ENCODE measurements around the gene COL12A1.

COL12A1 gene

DNA sequence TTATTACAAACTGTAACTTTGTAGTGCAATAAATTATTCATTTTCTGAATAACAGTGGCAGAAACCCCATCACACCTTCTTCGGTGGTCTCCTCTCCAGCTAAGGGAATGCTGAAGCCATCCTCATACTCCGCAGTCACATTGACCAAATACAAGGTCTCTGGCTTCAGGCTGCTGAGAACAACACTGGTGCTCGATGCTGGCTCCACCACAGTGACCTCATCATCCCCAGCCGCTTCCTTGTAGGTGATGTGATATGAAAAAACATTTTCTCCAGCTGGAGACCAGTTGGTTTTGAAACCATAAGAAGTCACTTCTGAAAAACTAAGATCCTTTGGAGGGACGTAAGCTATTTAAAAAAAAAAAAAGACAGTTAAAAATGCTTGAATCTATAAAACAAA lies 25.0 kb downstream of the COL12A1 start:
- DNase-seq (ENCODE audit: low read depth, low spot score), result no peak

DNA sequence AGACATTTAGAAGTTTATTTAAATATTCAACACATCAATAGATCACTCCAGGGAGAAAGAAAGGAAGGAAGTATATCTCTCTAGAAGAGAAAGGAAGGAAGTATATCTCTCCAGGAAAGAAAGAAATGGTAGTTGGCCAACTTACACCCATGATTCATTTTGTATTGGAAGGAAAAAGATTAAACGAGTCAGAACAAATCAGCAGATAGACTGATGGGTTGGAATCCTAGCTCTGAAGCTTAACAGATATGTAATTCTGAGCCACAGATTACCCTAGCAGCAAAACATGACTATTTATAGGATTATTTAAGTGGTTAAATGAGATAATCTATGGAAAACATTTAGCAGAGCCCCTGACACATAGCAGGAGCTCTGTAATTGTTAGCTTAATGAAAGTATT lies 27.1 kb downstream of the COL12A1 start:
- no peak for DNase-seq (ENCODE audit: low read depth, low spot score)

DNA sequence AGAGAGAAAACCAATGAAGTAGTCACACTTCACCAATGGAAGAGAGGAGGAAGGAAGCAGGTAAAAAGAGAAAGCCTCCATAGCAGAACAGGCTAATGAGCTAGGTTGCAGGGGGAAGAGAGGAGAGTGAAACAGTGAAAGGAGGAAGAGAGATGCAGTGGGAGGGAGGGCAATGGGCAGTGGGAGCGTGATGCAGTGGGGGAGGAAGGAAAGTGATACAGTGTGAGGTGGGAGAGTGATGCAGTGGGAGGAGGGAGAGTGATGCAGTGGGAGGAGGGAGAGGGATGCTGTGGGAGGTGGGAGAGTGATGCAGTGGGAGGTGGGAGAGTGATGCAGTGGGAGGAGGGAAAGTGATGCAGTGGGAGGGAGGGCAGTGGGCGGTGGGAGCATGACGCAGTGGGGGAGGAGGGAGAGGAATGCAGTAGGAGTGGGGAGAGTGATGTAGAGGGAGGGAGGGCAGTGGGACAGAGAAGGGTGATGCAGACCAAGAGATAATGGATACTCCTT lies 29.7 kb downstream of the COL12A1 start:
- no peak for DNase-seq (ENCODE audit: low read depth, low spot score)

DNA sequence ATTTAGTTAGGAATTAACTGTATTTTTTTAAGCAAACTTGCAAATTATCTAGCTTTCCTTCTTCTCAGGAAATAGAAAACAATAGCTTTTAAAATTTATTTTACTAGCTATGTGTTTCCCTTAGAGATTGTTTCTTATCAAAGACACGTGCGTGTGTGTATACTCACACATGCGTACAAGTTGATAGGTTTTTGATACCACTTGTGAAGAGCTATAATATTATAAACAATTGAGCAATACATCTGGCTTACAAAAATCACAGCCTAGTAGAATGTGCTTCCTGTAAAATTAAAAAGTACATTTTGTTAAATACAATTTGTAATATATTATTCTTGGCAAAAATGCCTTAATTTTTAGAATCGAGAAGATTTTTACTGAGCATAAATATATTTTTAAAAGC lies 33.9 kb downstream of the COL12A1 start:
- no peak for DNase-seq (ENCODE audit: low read depth, low spot score)

DNA sequence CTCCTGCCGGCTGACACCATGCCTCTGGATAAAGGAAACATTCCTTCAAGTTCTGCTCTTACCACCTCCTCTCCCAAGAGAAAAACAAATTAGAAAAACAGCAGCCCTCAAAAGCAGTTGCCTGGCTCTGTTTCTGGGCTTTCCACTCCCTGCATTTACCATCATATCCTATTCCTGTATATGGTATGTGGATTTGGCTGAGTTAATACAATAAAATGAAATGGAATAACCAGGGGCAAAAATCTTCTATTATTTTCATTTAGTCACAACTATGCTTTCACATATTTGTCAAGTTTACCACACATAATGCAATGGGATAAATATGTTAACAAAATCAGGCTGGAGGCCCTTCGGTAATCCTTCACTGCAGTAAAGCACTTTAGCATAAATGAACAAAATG lies 34.3 kb downstream of the COL12A1 start:
- DNase-seq (ENCODE audit: low read depth, low spot score), result no peak

DNA sequence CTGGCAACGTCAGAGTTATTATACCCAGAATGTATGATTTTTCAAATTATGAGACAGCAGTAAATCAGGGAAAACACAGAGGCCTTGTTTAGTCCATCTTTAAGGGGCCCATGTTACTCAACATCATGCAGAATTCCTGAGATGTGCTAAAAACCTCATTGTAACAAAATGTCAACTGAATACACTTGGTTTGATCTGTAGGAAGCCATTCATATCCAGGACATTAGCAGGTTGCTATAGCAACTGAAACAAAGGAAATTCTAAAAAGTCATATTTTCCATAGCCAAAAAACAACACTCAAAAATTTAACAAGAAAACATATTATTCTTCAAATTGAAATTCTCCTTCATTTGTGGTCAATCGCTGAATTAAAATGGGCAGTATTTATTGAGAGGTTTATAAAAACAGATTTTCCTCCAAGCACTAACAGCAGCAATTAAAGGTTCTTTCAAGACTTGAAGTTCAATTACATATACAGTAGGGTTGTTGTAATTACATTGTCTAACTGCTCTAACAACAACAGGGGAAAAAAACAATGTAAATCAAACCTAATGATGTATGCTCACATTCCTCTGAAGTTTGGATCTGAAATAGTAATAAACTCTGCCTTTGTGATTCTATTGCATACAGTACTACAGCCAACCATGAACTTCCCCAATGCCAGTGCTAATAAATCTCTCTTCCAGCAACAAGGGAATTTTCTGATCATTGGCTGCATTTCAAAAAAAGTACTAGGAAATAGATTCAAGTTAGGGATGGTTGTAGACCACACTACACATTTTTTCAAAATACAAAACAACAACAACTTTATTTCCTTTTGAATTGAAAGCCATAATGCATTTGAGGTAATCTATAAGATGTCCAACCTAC lies 34.9 kb downstream of the COL12A1 start:
- no peak for DNase-seq (ENCODE audit: low read depth, low spot score)

DNA sequence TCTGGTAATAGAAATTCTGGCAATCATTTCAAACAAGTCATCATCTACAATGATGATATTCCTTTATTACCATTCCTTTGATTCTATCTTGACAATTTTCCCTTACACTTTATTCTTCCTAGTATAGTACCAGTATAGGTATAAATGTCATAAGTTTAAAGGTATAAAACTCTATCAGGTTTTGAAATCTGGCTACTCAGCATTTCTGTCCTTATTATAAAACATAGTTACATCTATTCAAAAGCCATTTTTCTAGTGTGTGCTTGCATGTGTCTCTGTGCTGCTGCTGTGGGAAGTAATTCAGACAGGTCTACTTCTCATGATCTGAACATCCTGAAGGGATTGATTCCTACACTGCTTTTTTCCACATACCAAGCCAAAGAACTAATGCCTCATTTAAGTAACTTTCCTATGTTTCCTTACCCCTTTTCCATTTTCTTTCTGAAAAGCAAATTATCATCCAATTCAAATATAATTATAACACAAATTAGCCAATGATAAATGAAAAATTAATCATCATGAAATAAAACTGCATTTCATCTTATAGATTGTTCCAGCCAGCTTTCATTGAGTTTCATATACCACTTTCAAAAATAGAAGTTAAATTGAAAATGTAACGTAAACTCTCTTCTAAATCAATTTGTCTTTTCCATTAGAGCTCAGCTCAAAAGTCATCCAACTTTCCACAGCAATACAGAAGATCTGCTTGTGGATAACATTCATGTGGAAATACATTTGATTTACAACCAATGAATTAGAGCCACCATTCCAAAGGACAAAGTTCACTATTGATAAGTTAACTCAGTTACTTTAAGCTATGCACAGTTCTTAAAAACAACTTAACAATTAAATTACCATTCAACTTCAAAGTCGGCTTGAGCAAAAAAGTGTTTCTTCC lies 35.9 kb downstream of the COL12A1 start:
- no peak for DNase-seq (ENCODE audit: low read depth, low spot score)

DNA sequence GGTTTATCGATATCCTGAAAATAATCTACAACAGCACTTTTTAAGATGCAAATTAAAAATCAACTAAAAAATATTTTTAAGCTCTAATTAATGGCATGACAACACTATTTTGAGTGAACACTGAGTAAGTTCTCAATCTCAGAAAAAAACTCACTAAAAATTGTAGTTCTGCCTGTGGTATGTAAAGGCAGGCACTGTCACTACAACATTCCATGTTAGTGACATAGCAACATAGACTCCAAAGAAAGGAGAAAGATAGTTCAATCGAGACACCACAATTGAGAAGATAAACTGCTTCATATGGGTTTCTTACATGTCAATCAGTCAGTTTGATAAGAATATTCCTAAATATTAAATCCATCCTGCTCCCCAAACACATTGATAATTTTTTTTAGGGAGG lies 38.0 kb downstream of the COL12A1 start:
- no peak for DNase-seq (ENCODE audit: low read depth, low spot score)

DNA sequence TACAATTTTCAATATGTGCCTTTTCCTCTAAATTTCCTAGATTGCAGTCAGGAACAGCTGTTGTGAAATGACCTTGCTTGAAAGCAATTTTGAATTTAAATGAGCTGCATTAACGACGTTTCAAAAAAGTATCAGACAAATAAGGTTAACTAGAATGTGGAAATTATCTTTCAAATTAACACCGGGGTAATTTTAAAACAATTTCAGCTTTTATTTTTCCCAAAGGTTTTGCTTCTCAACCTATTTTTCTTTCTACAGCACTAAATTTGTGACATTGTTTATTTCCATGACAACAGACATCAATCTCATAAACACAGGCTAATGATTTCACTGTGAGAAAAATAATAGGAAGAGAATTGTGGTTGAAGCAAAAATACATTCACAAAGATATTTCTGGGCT lies 38.5 kb downstream of the COL12A1 start:
- no peak for DNase-seq (ENCODE audit: low read depth, low spot score)

DNA sequence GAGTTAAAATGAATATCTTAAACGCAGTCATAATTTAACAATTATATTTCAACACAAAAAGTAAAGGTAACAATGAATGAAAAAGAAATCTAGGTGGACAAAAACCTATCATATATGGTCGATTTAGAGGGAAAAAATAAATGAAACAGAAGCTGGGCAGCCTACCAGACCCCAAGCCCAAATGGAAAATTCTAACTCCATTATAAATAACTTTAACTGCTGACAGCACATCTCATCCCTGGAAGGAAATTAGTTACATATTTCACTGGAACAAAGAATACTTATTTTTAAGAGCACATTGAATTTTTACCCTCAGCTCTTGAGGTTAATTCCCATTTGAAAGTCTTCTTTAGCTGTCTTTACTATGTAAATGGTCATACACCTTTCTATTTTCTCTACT lies 39.1 kb downstream of the COL12A1 start:
- no peak for DNase-seq (ENCODE audit: low read depth, low spot score)

DNA sequence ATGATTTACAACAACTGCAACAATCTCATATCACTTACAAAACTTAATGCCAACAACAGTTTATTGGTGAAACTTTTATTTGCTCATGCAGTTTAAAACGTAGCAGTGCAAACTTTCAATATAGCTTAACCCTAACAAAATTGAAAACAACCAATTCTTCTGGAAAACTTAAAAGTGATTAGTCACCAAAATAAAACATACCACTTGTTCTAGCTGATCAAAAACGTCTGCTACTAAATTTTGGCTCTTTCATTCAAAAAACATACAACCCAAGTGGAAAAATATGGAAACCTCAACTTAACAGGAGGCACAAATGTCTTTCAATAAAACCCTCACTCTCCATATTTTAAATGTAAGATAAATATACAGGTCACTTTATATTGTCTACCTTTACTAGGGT lies 39.6 kb downstream of the COL12A1 start:
- DNase-seq (ENCODE audit: low read depth, low spot score), result no peak

DNA sequence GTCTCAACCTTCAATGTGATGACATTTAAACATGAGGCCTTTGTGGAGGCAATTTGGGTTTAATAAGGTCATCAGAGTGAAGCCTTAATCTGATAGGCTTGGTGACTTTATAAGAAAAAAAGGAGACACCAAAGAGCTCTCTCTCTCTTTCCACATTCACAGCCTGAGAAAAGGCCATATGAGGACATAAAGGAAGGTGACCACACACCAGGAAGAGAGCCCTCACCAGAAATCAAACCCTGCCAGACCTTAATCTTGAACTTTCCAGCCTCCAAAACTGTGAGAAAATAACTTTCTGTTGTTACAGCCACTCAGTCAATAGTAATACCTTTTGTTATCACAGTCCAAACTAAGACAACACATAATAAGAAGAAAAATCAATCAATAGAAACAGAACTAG lies 47.7 kb downstream of the COL12A1 start:
- DNase-seq (ENCODE audit: low read depth, low spot score), result no peak

DNA sequence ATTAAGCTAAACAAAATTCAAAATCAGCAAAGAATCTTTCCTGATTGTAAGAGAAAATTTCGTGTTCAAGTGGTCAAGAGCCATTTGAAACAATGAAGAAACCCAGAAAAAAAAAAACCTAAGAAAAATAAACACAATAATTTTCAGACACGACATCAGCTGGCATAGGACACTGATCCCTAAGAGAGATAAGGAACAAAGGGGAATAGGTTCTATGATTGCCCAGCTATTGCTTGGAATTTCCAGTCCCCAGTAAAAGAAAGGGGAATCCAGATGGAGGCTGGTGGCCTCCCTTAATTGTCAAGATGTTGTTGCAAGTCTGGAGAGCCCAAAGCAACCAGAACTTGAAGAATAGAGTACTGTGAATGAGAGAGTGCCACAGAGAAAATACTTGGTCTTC lies 48.5 kb downstream of the COL12A1 start:
- DNase-seq (ENCODE audit: low read depth, low spot score), result no peak

DNA sequence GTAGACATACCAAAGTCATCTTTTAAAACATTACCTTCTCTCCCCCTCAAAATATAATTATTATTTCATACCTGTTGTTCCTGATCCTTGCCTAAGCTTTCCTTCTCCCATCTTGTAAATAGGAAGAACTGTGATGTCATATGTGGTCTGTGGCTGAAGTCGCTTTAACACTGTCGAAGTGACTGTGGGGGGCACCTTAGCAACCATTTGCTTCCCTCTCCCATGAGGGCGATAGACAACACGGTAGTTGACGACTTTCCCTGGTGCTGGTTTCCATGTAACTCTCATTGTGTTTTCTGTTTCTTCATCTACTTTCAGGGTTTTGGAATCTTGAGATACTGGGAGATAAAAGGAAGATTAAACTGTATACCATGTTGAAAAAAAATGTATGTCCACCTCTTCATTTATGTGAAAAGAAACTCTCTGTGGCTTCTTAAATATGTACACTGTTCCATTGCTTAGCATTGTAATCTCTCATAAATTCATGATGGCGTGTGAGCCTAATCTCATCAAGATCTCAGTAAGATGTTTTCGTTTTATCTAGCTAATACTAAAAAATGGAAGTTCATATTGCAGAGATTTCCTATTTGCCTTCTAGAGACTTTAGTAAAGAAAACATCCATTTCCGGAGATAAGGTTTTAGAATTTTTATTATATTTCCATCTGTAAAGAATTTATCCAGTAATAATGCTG lies 49.5 kb downstream of the COL12A1 start:
- no peak for DNase-seq (ENCODE audit: low read depth, low spot score)

DNA sequence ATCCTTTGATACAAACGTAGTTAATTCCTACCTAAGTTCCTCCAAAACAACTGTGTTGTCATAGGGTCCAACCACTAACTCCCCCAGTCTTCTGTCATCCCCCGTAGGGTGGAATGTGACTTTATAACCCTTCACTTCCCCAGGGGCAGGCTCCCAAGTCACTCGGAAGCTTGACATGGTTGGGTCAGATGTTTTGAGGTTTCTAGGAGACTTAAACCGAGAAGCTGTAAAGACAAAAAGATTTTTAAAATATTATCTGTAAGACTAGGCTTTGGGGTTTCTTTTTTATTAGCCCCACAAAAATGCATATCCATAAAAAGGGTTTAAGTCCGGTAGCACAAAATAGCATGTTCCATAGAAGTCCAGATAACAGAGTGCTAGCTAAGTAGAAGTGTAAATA lies 50.2 kb downstream of the COL12A1 start:
- DNase-seq (ENCODE audit: low read depth, low spot score), result peak; percentile 3

DNA sequence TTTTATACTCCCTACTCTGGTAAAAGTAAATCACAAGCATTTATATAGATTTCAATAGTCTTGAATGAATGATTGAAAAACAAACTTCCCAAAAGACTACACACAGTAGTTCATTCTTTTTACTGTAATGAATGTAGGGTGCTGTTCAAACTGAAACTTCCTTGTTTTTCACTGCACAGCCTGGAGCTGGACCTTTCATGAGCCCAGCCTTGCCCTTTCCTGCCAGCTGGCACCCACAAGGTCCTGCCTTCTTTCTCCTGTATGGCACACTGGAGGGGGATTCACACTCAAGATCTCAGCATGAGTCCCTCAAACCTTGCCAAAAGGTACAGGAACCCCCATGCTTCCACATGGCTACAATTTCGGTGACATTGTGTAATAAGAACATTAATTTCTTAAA lies 50.9 kb downstream of the COL12A1 start:
- no peak for DNase-seq (ENCODE audit: low read depth, low spot score)

DNA sequence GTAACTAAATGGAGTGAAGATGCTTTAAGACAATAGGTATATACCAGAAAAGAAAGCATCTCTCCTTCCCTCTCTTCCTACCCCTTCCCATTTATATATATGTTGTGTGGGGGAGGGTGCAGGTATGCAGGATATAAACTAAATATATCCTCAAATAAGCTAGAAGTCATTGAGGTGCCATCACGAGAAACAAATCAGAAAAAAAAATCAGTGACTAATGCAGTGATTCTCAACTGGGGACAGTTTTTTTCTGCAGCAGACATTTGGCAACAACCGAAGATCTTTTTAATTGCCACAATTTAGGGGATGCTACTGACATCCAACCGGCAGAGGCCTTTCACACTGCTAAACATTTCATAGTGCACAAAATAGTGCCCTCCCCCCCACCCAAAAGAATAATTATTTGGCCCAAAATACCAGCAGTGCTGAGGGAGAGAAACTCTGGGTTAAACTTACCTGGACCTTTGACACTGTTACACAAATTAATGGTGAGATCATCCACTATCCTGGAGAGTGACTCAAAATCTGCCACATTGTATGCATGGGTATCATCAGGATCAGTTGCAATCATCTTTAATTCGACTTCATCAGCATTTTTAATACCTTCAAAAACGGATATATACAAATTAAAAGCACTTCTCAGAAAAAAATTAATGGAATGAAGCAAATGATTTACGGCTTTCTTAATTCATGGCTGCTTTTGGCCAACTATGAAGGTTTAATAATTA lies 55.0 kb downstream of the COL12A1 start:
- no peak for DNase-seq (ENCODE audit: low read depth, low spot score)

DNA sequence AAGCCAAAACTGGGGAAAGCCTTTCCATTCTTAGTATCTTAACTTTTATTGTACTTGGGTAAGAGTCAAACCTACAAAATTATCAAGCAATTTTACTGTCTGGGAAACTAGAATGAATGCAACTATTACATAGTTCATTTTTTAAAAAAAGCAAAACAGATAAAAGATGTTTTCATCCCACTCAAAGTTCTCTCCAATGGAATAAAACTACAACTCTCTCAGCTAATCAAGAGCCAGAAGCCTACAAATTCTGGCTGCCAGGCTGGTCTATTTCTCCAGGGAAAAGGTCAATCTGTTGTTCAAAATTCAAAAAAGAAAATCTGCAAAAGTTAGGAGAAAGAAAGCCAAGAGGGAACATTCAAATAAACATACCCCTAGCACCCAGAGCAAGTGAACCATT lies 56.2 kb downstream of the COL12A1 start:
- DNase-seq (ENCODE audit: low read depth, low spot score), result no peak

DNA sequence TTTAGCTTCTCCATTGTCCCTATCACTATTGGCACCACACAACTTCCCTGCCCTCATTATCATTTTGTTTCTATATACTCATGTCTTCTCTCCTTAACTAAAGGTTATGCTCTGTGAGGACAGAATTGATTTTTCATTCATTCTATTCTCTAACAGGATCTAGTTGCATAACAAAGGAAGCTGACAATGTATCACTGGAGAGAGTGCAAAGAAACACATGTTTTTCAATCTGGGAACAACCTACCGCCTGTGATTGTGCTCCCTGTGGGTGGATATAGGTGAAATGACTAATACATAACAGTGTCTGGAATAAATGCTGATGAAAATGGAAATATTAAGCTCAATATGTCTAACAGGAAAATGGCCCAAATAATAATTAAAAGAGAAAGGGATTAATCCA lies 56.6 kb downstream of the COL12A1 start:
- no peak for DNase-seq (ENCODE audit: low read depth, low spot score)

DNA sequence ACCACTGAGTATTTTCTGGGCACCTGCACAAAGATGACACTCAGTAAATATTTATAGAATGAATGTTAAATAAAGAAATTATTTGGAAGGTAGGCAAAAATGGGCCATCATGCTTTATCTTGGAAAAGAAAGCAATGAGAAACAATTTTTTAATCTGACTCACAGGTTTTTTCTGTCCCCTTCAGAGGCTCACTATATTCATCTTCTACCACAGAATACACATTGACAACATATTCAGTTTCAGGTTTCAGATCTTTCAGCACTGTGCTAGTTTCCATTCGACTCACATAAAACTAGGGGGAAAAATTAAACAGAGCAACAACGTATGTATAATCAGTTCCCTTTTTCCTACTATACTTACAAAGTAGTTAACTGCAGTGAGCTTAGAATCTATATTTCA lies 58.3 kb downstream of the COL12A1 start:
- DNase-seq (ENCODE audit: low read depth, low spot score), result no peak

DNA sequence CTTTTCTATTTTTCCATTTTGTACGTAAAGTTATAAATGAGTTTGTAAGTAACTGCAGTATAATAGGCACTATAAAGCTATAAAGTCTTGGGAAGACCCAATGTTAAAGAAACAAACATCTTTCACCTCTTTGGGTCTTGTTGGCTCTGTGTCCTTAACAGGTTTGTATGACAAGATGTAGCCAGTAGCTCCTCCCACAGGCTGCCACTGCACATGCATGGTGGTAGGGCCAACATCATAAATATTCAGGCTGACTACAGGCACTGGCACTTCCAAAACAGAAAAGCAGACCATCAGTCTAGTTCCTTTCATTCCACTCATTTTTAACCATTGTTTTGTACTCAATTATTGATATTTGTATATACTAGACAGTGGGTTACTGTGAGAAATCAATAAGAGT lies 59.9 kb downstream of the COL12A1 start:
- no peak for DNase-seq (ENCODE audit: low read depth, low spot score)
